COLO829 (cell line): ENCODE data around the gene PDE6D.
A peak's percentile ranks its signal among the peaks of the same experiment; 100 is the strongest.

Experiments
- DNase-seq: peaks from one replicate; pipeline ENCODE4 v3.0.0; 2012; ENCODE audit warnings: low spot score

Gene PDE6D

GRCh38 chr2:231780909-231781797, at the start of gene PDE6D:
PDE6D (minus strand) TSS chr2:231781282; CDS start chr2:231781114, 168 bp downstream.
- peak; percentile 97 for DNase-seq

GRCh38 chr2:231821908-231822307, 40.8 kb upstream of the PDE6D start:
- DNase-seq, result no peak

- DNase-seq, result no peak
These were observed 39.8 kb upstream of the PDE6D start for GRCh38 chr2:231820786-231821303.

- DNase-seq, result no peak
These were observed 38.5 kb upstream of the PDE6D start for GRCh38 chr2:231819447-231820042.

GRCh38 chr2:231816327-231817026, 35.4 kb upstream of the PDE6D start:
- no peak for DNase-seq

- no peak for DNase-seq
These were observed 29.8 kb upstream of the PDE6D start for GRCh38 chr2:231810905-231811304.

GRCh38 chr2:231807020-231807419, 25.9 kb upstream of the PDE6D start:
- no peak for DNase-seq

GRCh38 chr2:231803501-231804138, 22.5 kb upstream of the PDE6D start:
- no peak for DNase-seq

GRCh38 chr2:231800493-231801091, 19.5 kb upstream of the PDE6D start:
- peak; percentile 32 for DNase-seq

GRCh38 chr2:231795525-231796327, 14.6 kb upstream of the PDE6D start:
- DNase-seq, result peak; percentile 65

- DNase-seq, result no peak
These were observed 13.3 kb upstream of the PDE6D start for GRCh38 chr2:231794383-231794782.

- no peak for DNase-seq
These were observed 10.0 kb upstream of the PDE6D start for GRCh38 chr2:231791107-231791506.

- DNase-seq, result no peak
These were observed 5.8 kb upstream of the PDE6D start for GRCh38 chr2:231786917-231787292.

- DNase-seq, result peak; percentile 58
These were observed 5.3 kb upstream of the PDE6D start, which contains the start of gene COPS7B for GRCh38 chr2:231786177-231786916. COPS7B (plus strand) TSS chr2:231786445; CDS start chr2:231788571, 2,126 bp downstream.

- DNase-seq, result no peak
These were observed 4.7 kb upstream of the PDE6D start for GRCh38 chr2:231785822-231786176.

- DNase-seq, result no peak
These were observed 4.3 kb upstream of the PDE6D start for GRCh38 chr2:231785413-231785812.

- DNase-seq, result no peak
These were observed 980 bp upstream of the PDE6D start for GRCh38 chr2:231781798-231782726.

- DNase-seq, result no peak
These were observed 766 bp downstream of the PDE6D start for GRCh38 chr2:231780123-231780908.
